Dorsolateral prefrontal cortex (tissue), 118 donors: ENCODE measurements around the gene WNT11. TPM values are rescaled to one million over a fixed set of nuclear protein-coding genes. Genes with fewer than 3 reads are reported as not detected.

Source experiments
- total RNA-seq, 120 experiments: library from RNA; stranded (reverse); gene quantifications; one replicate each; pipeline versions ENCODE4 v1.2.3 to v1.2.4, GENCODE V29; 2022

Gene WNT11
- total RNA-seq, 120 experiments from 2014 or later, result 0.25 to 6.2 (median 1.2) TPM; not detected in 4

Other genes with a start within 250 kb of the WNT11 start
- gene THAP12, start 174.6 kb upstream of the WNT11 start, total RNA-seq, result 10 to 100 TPM; 19.0 to 37.6 (median 26.2) TPM
- 10 to 100 TPM; 10.9 to 28.8 (median 18.6) TPM for gene GVQW3, start 174.8 kb upstream of the WNT11 start, total RNA-seq
- gene EMSY, start 238.5 kb upstream of the WNT11 start, total RNA-seq, result 10 to 100 TPM; 26.3 to 56.1 (median 37.3) TPM